ENCODE results near the gene TMPRSS6. TPM values are rescaled to one million over a fixed set of nuclear protein-coding genes. Genes with fewer than 3 reads are reported as not detected.
A peak's percentile ranks its signal among the peaks of the same experiment; 100 is the strongest.

The TMPRSS6 gene
- total RNA-seq, 4 donors from 2014 or later = 0.10 to 0.18 TPM; not detected in 2

DNA sequence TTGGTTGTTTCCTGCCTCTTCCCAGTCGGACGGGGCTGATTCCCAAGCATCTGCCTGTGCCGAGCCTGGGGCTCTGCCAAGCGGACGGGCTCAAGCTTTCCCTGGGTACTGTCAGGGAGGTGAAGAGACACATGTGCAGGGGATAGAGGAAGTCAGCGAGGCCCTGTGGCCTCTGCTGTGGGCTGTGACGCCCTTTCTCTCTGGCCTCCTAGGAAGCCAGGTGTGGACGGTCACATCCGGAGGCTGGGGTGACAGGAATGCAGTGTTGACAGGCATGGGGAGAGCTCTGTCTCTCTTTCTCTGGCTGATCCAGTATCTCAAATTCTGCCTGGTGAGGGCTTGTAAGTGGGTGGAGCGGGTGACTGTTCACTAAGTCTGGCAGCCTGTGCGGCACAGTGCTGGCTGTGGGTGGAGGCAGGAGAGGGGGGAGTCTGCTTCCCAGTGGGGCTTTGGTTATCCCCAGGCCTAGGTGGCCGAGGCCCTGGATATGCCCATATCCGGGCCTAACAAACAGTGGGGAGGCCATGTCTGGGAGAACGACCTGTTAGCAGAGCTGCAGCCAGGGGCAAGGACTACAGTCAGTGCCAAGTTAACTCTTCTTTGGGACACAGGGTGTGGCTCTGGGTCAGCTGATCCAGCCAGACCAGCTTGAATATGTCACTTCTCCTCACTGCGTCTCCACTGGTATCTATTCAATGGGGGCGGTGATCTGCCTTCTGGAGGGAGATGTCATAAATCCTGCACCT is 56.0 kb downstream of the TMPRSS6 start:
- H3K4me1 ChIP-seq = no peaks in the 10 kb centered on the region
- H3K36me3 ChIP-seq = no peaks in the 10 kb centered on the region
- H3K9me3 ChIP-seq = no peaks in the 10 kb centered on the region
- TF ChIP-seq, protein P1, sequence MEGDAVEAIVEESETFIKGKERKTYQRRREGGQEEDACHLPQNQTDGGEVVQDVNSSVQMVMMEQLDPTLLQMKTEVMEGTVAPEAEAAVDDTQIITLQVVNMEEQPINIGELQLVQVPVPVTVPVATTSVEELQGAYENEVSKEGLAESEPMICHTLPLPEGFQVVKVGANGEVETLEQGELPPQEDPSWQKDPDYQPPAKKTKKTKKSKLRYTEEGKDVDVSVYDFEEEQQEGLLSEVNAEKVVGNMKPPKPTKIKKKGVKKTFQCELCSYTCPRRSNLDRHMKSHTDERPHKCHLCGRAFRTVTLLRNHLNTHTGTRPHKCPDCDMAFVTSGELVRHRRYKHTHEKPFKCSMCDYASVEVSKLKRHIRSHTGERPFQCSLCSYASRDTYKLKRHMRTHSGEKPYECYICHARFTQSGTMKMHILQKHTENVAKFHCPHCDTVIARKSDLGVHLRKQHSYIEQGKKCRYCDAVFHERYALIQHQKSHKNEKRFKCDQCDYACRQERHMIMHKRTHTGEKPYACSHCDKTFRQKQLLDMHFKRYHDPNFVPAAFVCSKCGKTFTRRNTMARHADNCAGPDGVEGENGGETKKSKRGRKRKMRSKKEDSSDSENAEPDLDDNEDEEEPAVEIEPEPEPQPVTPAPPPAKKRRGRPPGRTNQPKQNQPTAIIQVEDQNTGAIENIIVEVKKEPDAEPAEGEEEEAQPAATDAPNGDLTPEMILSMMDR (IDR thresholded peaks at IDR 0.05 in 4 of 5, conservative IDR thresholded peaks at IDR 0.05 in 1 of 5) = no peak
- TF ChIP-seq POLR2A (IDR thresholded peaks at IDR 0.05) = no peak
- DNase-seq = no peak
- peaks cover 0 to 12% (median 12%) of the 10 kb centered on the region in 3 donors for H3K27me3 ChIP-seq
- in situ Hi-C loops (cut with MboI; ENCODE audit: low sequenced_read_pairs in 4 of 4) = no loop called here
- intact Hi-C loops (cut with DNase I; ENCODE audit: low total_unique reads) = no loop called here
- H3K27ac ChIP-seq = no peak overlapping the region
- ATAC-seq = no peak
- H3K4me3 ChIP-seq = no peak overlapping the region

DNA sequence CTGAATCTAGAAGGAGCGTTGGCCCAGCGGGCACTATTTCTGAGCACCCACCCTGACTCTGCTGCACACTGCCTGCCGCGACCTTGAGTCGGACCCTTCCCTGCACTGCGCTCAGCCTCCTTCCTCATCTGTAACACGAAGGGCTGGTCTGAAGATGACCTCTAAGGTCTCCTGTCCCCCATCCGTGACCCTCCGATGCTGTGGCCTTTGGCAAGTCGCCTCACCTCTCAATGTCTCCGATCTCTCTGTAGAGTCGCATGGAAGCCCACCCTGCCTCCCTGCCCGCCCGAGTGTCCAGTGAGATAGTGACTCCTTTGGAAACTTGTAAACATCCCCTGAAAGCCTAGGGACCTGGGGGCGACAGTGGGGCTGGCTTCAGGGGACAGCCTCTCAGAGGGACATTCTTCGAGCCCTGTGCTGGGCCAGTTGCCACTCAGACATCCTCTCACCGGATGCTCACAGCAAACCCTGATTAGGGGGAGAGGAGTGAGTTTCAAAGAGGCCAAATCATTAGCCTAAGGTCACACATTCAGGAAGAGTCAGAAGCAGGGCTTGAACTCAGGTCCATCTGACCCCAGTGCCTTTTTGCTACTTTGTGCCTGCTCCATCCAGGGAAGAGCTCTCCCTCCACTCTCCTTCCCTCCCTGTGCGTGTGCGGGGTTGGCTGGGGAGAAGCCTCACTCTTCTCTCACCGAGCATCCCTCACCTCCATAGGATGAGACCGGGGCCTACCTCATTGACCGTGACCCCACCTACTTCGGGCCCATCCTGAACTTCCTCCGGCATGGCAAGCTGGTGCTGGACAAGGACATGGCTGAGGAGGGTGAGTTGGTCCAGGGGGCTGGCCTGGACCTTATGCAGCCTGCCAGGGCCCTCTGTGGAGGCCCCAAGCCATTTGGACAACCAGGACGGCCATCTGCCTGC is 56.9 kb downstream of the TMPRSS6 start:
- TF ChIP-seq POLR2A (IDR thresholded peaks at IDR 0.05) = no peak
- TF ChIP-seq, protein P1 (IDR thresholded peaks at IDR 0.05 in 4 of 5, conservative IDR thresholded peaks at IDR 0.05 in 1 of 5) = no peak
- DNase-seq (no peak), ATAC-seq (no peak)
- Histone ChIP-seq H3K36me3 (no peaks in the 10 kb centered on the region), H3K27me3 (peaks cover 0 to 12% (median 12%) of the 10 kb centered on the region in 3 donors), H3K27ac (no peak overlapping the region), H3K9me3 (no peaks in the 10 kb centered on the region), H3K4me3 (peak overlapping the region in 3 of 4 donors; percentile 45 to 47 (median 46)), H3K4me1 (no peaks in the 10 kb centered on the region)
- in situ Hi-C loops (cut with MboI; ENCODE audit: low sequenced_read_pairs in 4 of 4) (no loop called here), intact Hi-C loops (cut with DNase I; ENCODE audit: low total_unique reads) (no loop called here)

- H3K27ac ChIP-seq = no peak within 1 kb of the TSS
- H3K9me3 ChIP-seq = no peaks in the 10 kb centered on the region
- TF ChIP-seq, protein P1 (IDR thresholded peaks at IDR 0.05 in 4 of 5, conservative IDR thresholded peaks at IDR 0.05 in 1 of 5) = no peak
- TF ChIP-seq POLR2A (IDR thresholded peaks at IDR 0.05) = peak in 1 of 2 donors; percentile 23
- no peaks in the 10 kb centered on the region for H3K4me1 ChIP-seq
- peak within 1 kb of the TSS; percentile 45 to 51 (median 46) for H3K4me3 ChIP-seq
- peaks cover 0 to 12% (median 12%) of the 10 kb centered on the region in 3 donors for H3K27me3 ChIP-seq
- intact Hi-C loops (cut with DNase I; ENCODE audit: low total_unique reads) (no loop called here), in situ Hi-C loops (cut with MboI; ENCODE audit: low sequenced_read_pairs in 4 of 4) (no loop called here)
- ATAC-seq = no peak
- H3K36me3 ChIP-seq = no peaks in the 10 kb centered on the region
- DNase-seq = no peak
Measured at GRCh38 chr22:37051391-37052385, 57.8 kb downstream of the TMPRSS6 start, which contains the start of gene KCTD17. KCTD17 (plus strand) TSS chr22:37051742; CDS start chr22:37051761, 19 bp downstream.

GRCh38 chr22:37050913-37051312 is 58.6 kb downstream of the TMPRSS6 start:
- Histone ChIP-seq H3K9me3 (no peaks in the 10 kb centered on the region), H3K27me3 (peaks cover 0 to 12% (median 12%) of the 10 kb centered on the region in 3 donors), H3K4me1 (no peaks in the 10 kb centered on the region), H3K27ac (no peak overlapping the region), H3K4me3 (no peak overlapping the region), H3K36me3 (no peaks in the 10 kb centered on the region)
- in situ Hi-C loops (cut with MboI; ENCODE audit: low sequenced_read_pairs in 4 of 4) (no loop called here), intact Hi-C loops (cut with DNase I; ENCODE audit: low total_unique reads) (no loop called here)
- ATAC-seq (no peak), DNase-seq (no peak)
- TF ChIP-seq, protein P1 (IDR thresholded peaks at IDR 0.05 in 4 of 5, conservative IDR thresholded peaks at IDR 0.05 in 1 of 5) = no peak
- no peak for TF ChIP-seq POLR2A (IDR thresholded peaks at IDR 0.05)
